ENCODE measurements around the gene ZCCHC2.

Gene ZCCHC2

GRCh38 chr18:62578980-62579511 lies 56.2 kb downstream of the ZCCHC2 start:
- DNase-seq (ENCODE audit: low spot score) = no peak

DNA sequence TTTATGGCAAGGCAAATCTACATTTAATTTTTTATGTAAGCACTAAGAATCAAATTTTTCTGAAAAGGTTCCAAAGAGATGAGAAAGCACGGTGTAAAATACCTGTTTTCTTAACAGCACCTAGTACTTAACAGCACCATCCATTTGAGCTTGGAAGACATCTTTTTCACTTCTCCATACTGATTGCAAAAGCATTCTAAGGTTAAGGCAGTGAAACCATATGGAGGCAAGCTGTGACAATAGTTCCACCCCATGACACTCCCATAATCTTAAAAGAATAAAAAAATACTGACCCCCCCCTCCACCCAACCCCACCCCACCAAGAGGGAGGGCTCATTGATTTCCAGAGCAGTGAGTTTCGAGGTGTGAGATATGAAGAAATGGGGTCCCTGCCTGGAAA lies 60.6 kb downstream of the ZCCHC2 start:
- no peak for DNase-seq (ENCODE audit: low spot score)

- peak; percentile 87 for DNase-seq (ENCODE audit: low spot score)
Observed at GRCh38 chr18:62584241-62585120, 61.7 kb downstream of the ZCCHC2 start.

DNA sequence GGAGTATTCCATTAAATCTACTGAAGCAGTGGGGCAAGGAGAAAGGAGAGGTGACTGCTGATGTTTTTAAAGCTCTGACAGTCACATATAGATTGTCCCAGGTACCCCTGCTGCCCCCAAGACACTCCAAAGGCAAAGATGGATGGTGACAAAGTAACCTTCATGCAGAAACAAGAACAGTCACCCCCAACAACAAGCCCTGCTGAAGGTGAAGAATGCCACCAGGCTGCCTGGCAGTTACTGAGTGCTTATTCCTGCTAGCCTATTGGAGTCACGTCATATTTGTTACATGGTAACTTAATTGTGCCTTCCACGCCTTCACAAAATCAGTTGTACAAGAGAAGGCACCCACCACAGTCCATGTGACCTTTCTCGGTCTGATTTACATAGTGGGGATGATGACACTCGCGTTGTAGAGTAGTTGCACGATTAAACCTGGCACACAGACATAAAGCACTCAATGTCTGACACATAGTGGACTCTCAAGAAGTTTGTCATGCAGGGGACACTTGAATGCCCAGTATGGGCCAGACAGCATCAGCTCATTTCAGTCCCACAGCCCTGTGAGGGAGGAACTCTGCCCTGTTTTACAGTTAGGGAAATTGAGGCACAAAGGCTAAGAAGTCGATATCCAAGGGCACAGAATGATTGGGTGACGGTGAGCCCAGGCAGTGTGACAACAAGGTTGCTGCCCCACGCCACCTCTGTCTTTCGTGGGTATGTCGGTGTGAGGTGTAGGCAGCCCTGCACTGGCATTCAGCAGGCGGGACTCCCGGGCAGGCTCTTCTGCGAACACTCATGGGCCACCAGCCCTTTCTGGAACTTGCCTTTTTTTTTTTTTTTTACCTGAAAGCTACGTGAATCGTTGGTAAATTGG lies 62.7 kb downstream of the ZCCHC2 start:
- no peak for DNase-seq (ENCODE audit: low spot score)

DNA sequence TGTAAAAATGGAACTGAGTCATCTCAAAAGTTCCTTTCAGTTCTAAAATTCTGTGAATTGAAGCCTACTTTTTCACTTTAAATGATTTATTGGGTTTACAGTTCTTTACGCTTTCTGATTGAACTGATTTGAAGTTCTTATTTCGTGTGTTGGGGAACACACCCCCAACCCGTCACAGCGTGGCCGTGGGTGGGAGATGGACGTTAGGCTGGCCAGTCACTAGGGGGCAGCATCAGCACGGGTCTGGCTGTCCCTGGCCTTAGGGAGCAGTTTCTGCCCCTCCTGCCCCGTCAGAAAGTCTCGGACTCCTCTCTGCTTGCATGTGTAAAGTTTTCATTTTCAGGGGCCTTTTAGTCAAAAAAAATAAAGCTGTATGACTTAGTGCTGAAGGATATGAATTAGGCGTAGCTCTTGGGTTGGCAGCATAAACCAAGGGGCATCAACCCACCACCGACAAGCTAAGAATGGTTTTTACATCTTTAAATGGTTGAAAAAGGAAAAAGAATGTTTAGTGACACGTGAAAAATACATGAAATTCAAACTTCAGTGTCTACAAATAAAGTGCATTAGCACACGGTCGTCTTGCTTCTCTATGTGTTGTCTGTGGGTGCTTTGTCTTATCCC lies 63.4 kb downstream of the ZCCHC2 start:
- DNase-seq (ENCODE audit: low spot score) = peak; percentile 60

GRCh38 chr18:62586781-62587487 lies 64.1 kb downstream of the ZCCHC2 start:
- DNase-seq (ENCODE audit: low spot score) = no peak

DNA sequence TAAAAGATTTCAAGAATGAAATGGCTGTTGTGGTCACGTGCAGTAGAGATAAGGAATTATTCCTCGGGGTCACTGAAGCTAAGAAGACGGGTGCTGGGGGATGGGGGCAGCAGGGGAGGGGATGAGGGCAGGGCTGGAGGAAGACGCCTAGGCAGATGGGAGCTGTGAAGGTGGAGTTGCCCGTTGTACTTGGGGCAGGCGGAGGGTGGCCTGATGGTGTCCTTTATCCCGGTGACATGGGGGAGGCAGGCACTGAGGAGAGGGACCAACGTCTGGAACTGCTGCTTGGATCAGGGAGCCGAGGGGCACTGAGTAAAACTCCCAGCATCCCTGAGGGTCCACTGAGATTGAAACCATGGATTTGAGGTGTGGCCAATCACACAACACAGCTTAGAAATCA lies 64.9 kb downstream of the ZCCHC2 start:
- DNase-seq (ENCODE audit: low spot score) = no peak

GRCh38 chr18:62588217-62588616 lies 65.4 kb downstream of the ZCCHC2 start:
- DNase-seq (ENCODE audit: low spot score) = no peak

GRCh38 chr18:62590799-62591590 lies 68.2 kb downstream of the ZCCHC2 start:
- no peak for DNase-seq (ENCODE audit: low spot score)

- peak; percentile 20 for DNase-seq (ENCODE audit: low spot score)
Observed at GRCh38 chr18:62596145-62597005, 73.5 kb downstream of the ZCCHC2 start.

DNA sequence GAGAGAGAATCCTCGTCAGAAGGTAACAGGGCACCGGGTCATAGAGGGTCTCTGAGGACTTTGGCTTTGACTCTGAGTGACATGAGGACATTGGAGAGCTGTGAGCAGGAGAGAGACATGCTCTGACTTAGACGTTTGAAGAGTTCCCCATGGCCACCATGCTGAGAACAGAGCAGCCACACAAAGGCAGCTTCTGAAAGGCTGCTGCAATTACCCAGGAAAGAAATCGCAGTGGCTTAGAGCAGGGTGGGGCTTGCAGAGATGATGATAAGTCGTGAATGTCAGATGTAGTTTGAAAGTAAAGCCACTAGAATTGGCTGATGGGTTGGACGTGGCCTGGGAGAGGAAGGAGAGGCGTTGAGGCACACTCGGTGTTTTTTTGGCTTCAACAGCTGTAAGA lies 79.0 kb downstream of the ZCCHC2 start:
- DNase-seq (ENCODE audit: low spot score) = no peak

GRCh38 chr18:62602706-62603105 lies 79.9 kb downstream of the ZCCHC2 start:
- DNase-seq (ENCODE audit: low spot score) = no peak

- DNase-seq (ENCODE audit: low spot score) = no peak
Observed at GRCh38 chr18:62603211-62603610, 80.4 kb downstream of the ZCCHC2 start.

DNA sequence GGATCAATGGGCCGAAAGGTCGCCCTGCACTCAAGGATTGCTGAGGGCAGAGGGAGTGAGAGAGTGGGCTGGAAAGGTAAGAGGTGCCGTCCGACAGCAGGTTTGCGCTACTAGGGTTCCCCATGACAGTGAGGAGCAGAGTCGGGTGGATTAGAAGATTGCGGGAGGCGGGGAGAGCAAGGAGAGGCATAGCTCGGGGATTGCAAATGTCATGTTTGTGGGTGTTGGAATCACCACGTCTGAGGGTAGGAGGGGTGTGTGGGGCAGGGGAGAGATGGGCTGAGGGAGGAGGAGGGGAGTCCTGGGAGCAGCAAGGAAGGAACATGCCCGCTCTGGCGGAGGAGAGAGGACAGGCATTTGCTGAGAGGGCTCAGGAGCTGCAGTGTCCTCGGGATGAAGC lies 81.2 kb downstream of the ZCCHC2 start:
- DNase-seq (ENCODE audit: low spot score) = no peak

DNA sequence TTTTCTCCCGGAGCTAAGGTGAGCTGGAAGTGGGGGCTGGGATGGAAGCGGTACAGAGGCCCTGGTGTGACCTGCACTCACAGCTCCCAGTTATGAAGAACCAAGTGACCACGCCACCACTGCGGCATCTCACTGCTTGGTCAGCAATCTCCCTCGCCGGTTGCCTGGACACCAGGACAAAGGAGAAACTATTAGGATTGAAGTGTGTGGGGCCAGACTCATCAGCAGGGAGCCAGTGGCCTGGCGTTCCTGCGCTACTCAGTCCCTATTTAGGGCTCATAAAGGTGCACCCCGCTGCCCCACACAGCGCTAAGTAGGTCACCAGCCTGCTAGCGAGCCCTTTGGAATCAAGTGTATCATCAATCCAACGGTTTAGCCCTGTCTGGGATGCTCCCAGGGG lies 82.9 kb downstream of the ZCCHC2 start:
- no peak for DNase-seq (ENCODE audit: low spot score)

- no peak for DNase-seq (ENCODE audit: low spot score)
Observed at GRCh38 chr18:62606106-62606505, 83.3 kb downstream of the ZCCHC2 start.

DNA sequence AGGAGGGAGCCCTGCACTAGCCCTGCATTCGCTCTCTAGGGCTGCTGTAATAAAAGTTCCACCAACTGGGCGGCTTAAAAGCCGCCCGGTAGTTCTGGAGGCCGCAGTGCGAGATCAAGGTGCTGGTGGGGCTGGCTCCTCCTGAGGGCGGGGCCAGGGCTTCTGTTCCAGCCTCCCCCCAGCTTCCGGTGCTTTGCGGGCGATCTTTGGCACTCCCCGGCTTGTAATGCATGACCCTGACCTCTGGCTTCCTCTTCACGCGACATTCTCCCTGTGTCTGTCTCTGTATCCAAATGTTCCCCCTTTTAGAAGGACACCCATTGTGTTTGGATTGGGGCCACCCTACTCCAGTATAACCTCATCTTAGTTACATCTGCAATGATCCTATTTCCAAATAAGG lies 84.5 kb downstream of the ZCCHC2 start:
- DNase-seq (ENCODE audit: low spot score) = no peak

DNA sequence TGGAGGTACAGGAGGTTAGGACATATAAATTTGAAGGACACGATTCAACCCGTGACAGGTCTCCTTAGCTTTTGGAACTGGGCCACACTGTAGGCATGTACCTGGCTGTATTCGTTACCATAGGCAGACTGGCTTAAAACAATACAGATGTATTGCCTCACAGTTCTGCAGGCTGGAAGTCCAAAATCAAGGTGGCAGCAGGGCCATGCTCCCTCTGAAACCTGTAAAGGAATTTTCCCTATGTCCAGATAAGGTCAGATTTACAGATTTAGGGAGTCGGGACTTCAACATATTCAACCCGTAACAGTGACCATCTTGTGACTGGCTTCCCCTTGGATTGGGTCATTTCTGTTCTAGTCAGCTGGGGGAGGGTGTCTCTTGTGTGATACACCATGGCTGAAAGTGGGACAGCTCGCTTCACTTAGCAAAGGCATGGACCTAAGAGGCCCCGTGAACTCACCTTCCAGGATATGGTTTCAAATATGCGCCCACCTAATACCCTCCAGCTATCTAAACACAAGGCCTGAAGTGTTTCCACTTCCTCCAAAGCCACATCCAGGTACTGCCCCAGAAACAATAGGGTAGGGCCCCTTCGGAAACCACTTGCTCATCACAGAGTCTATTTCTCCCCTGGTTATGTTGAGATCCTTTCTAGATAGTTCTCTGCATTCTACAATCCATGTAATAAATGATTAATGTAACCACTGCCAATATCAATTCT lies 85.0 kb downstream of the ZCCHC2 start:
- no peak for DNase-seq (ENCODE audit: low spot score)

- DNase-seq (ENCODE audit: low spot score) = no peak
Observed at GRCh38 chr18:62609764-62610163, 86.9 kb downstream of the ZCCHC2 start.

Measured in kidney capillary endothelial cell (primary cell).